ENCODE results near the gene CUZD1.

DNA sequence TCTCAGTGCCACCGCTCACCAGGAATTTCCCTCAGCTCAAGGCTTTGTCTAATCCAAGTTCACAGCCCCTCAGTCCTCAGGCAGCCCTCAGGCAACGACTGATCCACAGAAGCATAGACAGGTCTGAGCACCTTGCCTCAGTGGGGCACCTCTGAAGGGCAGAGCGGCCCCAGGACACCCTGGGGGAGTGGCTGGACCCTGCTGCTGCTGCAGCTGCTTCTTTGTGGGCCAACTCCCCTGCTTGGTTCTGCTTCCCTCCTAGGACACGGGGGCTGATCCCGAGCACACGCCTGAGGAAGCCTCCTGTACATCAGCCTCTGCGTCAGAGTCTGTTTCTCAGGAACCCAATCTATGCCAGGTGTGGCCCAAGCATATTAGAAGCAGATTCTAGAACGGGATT lies 16.2 kb downstream of the CUZD1 start:
- no peak for TF ChIP-seq EZH2phosphoT487 (IDR thresholded peaks at IDR 0.05)
- TF ChIP-seq, protein P1, sequence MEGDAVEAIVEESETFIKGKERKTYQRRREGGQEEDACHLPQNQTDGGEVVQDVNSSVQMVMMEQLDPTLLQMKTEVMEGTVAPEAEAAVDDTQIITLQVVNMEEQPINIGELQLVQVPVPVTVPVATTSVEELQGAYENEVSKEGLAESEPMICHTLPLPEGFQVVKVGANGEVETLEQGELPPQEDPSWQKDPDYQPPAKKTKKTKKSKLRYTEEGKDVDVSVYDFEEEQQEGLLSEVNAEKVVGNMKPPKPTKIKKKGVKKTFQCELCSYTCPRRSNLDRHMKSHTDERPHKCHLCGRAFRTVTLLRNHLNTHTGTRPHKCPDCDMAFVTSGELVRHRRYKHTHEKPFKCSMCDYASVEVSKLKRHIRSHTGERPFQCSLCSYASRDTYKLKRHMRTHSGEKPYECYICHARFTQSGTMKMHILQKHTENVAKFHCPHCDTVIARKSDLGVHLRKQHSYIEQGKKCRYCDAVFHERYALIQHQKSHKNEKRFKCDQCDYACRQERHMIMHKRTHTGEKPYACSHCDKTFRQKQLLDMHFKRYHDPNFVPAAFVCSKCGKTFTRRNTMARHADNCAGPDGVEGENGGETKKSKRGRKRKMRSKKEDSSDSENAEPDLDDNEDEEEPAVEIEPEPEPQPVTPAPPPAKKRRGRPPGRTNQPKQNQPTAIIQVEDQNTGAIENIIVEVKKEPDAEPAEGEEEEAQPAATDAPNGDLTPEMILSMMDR (IDR thresholded peaks at IDR 0.05): no peak
